Neural progenitor cell (in vitro differentiated cells): Measurements from ENCODE around the gene CFAP43.

Experiments
- EZH2 ChIP-seq: fragments of 200-600 bp; sonication (generic); IDR thresholded peaks from 2 replicates; pipeline ENCODE4 v1.6.1; 2017; ENCODE audit warnings: antibody characterized with exemption, mild to moderate bottlenecking, moderate library complexity
- EZH2phosphoT487 ChIP-seq: fragments of 200-600 bp; sonication (generic); IDR thresholded peaks from 2 replicates; pipeline ENCODE4 v1.6.1; 2017; ENCODE audit warnings: antibody characterized with exemption
- TF ChIP-seq, protein P1 (sequence below): fragments of 200-600 bp; sonication (generic); IDR thresholded peaks from 2 replicates; pipeline ENCODE4 v1.5.1; 2017; ENCODE audit warnings: antibody characterized with exemption, mild to moderate bottlenecking

GRCh38 chr10:104130041-104130440 is 102.1 kb downstream of the CFAP43 start:
- TF ChIP-seq, protein P1, sequence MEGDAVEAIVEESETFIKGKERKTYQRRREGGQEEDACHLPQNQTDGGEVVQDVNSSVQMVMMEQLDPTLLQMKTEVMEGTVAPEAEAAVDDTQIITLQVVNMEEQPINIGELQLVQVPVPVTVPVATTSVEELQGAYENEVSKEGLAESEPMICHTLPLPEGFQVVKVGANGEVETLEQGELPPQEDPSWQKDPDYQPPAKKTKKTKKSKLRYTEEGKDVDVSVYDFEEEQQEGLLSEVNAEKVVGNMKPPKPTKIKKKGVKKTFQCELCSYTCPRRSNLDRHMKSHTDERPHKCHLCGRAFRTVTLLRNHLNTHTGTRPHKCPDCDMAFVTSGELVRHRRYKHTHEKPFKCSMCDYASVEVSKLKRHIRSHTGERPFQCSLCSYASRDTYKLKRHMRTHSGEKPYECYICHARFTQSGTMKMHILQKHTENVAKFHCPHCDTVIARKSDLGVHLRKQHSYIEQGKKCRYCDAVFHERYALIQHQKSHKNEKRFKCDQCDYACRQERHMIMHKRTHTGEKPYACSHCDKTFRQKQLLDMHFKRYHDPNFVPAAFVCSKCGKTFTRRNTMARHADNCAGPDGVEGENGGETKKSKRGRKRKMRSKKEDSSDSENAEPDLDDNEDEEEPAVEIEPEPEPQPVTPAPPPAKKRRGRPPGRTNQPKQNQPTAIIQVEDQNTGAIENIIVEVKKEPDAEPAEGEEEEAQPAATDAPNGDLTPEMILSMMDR: no peak
- TF ChIP-seq EZH2: no peak
- TF ChIP-seq EZH2phosphoT487: no peak
